Natural killer cell (primary cell): ENCODE results near the gene KCNA2. TPM values are rescaled to one million over a fixed set of nuclear protein-coding genes. Genes with fewer than 3 reads are reported as not detected.

Source experiments
- ATAC-seq, 3 donors: fragments of 150-1000 bp in 2 of 3; fragments of 200-7000 bp in 1 of 3; cut with Tn5 transposase; 1 replicate in 1 of 3; 2 replicates in 2 of 3; pipeline ENCODE4 v1.10.0; 2021; ENCODE audit warnings: mild to moderate bottlenecking in 2 of 3, moderate library complexity in 2 of 3
- DNase-seq, 2 donors: peaks; one replicate each; pipeline versions ENCODE4 v3.0.0 to v3.0.0-alpha.2; 2013 to 2021; ENCODE audit warnings: mixed read lengths in 1 of 2
- H3K27ac ChIP-seq: one replicate; pipeline ENCODE4 v1.5.1; 2013; ENCODE audit warnings: mild to moderate bottlenecking, low read length
- H3K27me3 ChIP-seq: one replicate; pipeline ENCODE4 v1.6.1; 2013; ENCODE audit warnings: low read length; ENCODE audit not compliant: control insufficient read depth, insufficient read depth
- H3K36me3 ChIP-seq: one replicate; pipeline ENCODE4 v1.6.1; 2013; ENCODE audit warnings: low read length; ENCODE audit not compliant: control insufficient read depth, insufficient read depth
- H3K4me1 ChIP-seq: one replicate; pipeline ENCODE4 v1.6.1; 2013; ENCODE audit warnings: low read length; ENCODE audit not compliant: control insufficient read depth, insufficient read depth
- H3K4me3 ChIP-seq: one replicate; pipeline ENCODE4 v1.5.1; 2013; ENCODE audit warnings: low read length
- H3K9me3 ChIP-seq: one replicate; pipeline ENCODE4 v1.6.1; 2013; ENCODE audit warnings: low read length; ENCODE audit not compliant: control insufficient read depth, insufficient read depth
- H3K27ac Mint-ChIP-seq, 2 donors: one replicate each; pipeline ENCODE4 v1.8.0; 2022; ENCODE audit warnings: mild to moderate bottlenecking in 2 of 2, mixed read lengths in 2 of 2, moderate library complexity in 1 of 2
- H3K27me3 Mint-ChIP-seq, 2 donors: one replicate each; pipeline ENCODE4 v1.8.0; 2022; ENCODE audit warnings: low read depth in 2 of 2, mixed read lengths in 2 of 2
- H3K36me3 Mint-ChIP-seq: one replicate; pipeline ENCODE4 v1.8.0; 2022; ENCODE audit warnings: mixed read lengths
- H3K4me1 Mint-ChIP-seq, 2 donors: one replicate each; pipeline ENCODE4 v1.8.0; 2022; ENCODE audit warnings: mixed read lengths in 2 of 2
- H3K4me3 Mint-ChIP-seq: one replicate; pipeline ENCODE4 v1.8.0; 2022; ENCODE audit warnings: mild to moderate bottlenecking, moderate library complexity, mixed read lengths
- H3K9me3 Mint-ChIP-seq, 2 donors: one replicate each; pipeline ENCODE4 v1.8.0; 2022; ENCODE audit warnings: mixed read lengths in 2 of 2
- CTCF ChIP-seq: fragments of 200-600 bp; IDR thresholded peaks from one replicate; pipeline ENCODE4 v1.8.0; 2022; ENCODE audit warnings: antibody characterized with exemption
- WGBS: methylation state at CpG from one replicate; pipeline ENCODE4 v1.1.7; 2013; ENCODE audit warnings: missing lambda C conversion rate; ENCODE audit not compliant: insufficient coverage; 5-methylcytosine and 5-hydroxymethylcytosine counted together
- intact Hi-C: fragments of 100-400 bp; cut with micrococcal nuclease; formaldehyde crosslinking; loops from one replicate; pipeline ENCODE4 v1.14.2; 2022
- total RNA-seq, 4 donors: library from RNA; stranded (reverse); fragments of 120-200 nt in 1 of 4; gene quantifications; one replicate each; pipeline versions ENCODE4 v1.2.3 to v1.2.4, GENCODE V29; 2013 to 2022

The KCNA2 gene
- total RNA-seq, 3 donors from 2014 or later (not counting 1 experiment from before 2014, with no cell fraction given): 0.07 to 2.6 (median 0.26) TPM

GRCh38 chr1:110617589-110617988, 11.4 kb upstream of the KCNA2 start:
- H3K4me3 Mint-ChIP-seq: no peak overlapping the region
- ATAC-seq: no peak
- H3K36me3 ChIP-seq: no peaks in the 10 kb centered on the region
- intact Hi-C loops: no loop called here
- H3K4me1 Mint-ChIP-seq: peaks cover 22 to 27% of the 10 kb centered on the region in 2 donors
- DNase-seq: no peak
- H3K9me3 ChIP-seq: no peaks in the 10 kb centered on the region
- no peak overlapping the region for H3K27ac ChIP-seq
- H3K4me1 ChIP-seq: peaks cover 32% of the 10 kb centered on the region
- no peak for TF ChIP-seq CTCF
- no peaks in the 10 kb centered on the region for H3K36me3 Mint-ChIP-seq
- peaks cover 34 to 43% of the 10 kb centered on the region in 2 donors for H3K27me3 Mint-ChIP-seq
- 91% methylated on average over 5 of the region's 5 CpGs for WGBS
- H3K27ac Mint-ChIP-seq: no peak overlapping the region
- peaks cover 5% of the 10 kb centered on the region for H3K27me3 ChIP-seq
- no peaks in the 10 kb centered on the region for H3K9me3 Mint-ChIP-seq
- H3K4me3 ChIP-seq: no peak overlapping the region

GRCh38 chr1:110617116-110617515, 11.0 kb upstream of the KCNA2 start:
- H3K27ac ChIP-seq: no peak overlapping the region
- H3K4me3 Mint-ChIP-seq: no peak overlapping the region
- H3K4me3 ChIP-seq: no peak overlapping the region
- DNase-seq (no peak), ATAC-seq (no peak)
- no peaks in the 10 kb centered on the region for H3K9me3 Mint-ChIP-seq
- no peak overlapping the region for H3K27ac Mint-ChIP-seq
- intact Hi-C loops: no loop called here
- H3K36me3 Mint-ChIP-seq: no peaks in the 10 kb centered on the region
- no peak for TF ChIP-seq CTCF
- WGBS: 83% methylated on average over 3 of the region's 3 CpGs
- H3K36me3 ChIP-seq: no peaks in the 10 kb centered on the region
- peaks cover 22 to 27% of the 10 kb centered on the region in 2 donors for H3K4me1 Mint-ChIP-seq
- H3K27me3 Mint-ChIP-seq: peaks cover 33 to 47% of the 10 kb centered on the region in 2 donors
- H3K9me3 ChIP-seq: no peaks in the 10 kb centered on the region
- H3K27me3 ChIP-seq: peaks cover 5% of the 10 kb centered on the region
- peaks cover 32% of the 10 kb centered on the region for H3K4me1 ChIP-seq

GRCh38 chr1:110616587-110616986, 10.4 kb upstream of the KCNA2 start:
- Mint-ChIP-seq H3K27me3 (peaks cover 31 to 47% of the 10 kb centered on the region in 2 donors), H3K4me1 (peaks cover 22 to 27% of the 10 kb centered on the region in 2 donors), H3K27ac (no peak overlapping the region), H3K36me3 (no peaks in the 10 kb centered on the region), H3K9me3 (no peaks in the 10 kb centered on the region), H3K4me3 (no peak overlapping the region)
- no peaks in the 10 kb centered on the region for H3K36me3 ChIP-seq
- TF ChIP-seq CTCF: no peak
- no peak overlapping the region for H3K4me3 ChIP-seq
- intact Hi-C loops: no loop called here
- peaks cover 5% of the 10 kb centered on the region for H3K27me3 ChIP-seq
- WGBS: 23% methylated on average over 3 of the region's 3 CpGs
- peaks cover 32% of the 10 kb centered on the region for H3K4me1 ChIP-seq
- H3K27ac ChIP-seq: no peak overlapping the region
- H3K9me3 ChIP-seq: no peaks in the 10 kb centered on the region
- ATAC-seq (no peak), DNase-seq (no peak)

GRCh38 chr1:110615548-110616130, 9.5 kb upstream of the KCNA2 start:
- Histone ChIP-seq H3K4me3 (no peak overlapping the region), H3K4me1 (peaks cover 30% of the 10 kb centered on the region), H3K27me3 (peaks cover 5% of the 10 kb centered on the region), H3K27ac (no peak overlapping the region), H3K9me3 (no peaks in the 10 kb centered on the region), H3K36me3 (no peaks in the 10 kb centered on the region)
- intact Hi-C loops: no loop called here
- no peaks in the 10 kb centered on the region for H3K9me3 Mint-ChIP-seq
- no peak overlapping the region for H3K27ac Mint-ChIP-seq
- DNase-seq (peak in 1 of 2 donors; percentile 75), ATAC-seq (no peak)
- TF ChIP-seq CTCF: peak; percentile 18
- H3K27me3 Mint-ChIP-seq: peaks cover 33 to 44% of the 10 kb centered on the region in 2 donors
- peaks cover 19 to 24% of the 10 kb centered on the region in 2 donors for H3K4me1 Mint-ChIP-seq
- no peak overlapping the region for H3K4me3 Mint-ChIP-seq
- no peaks in the 10 kb centered on the region for H3K36me3 Mint-ChIP-seq
- WGBS: 23% methylated on average over 9 of the region's 9 CpGs
